Measurements from ENCODE around the gene ZNF280B. TPM values are rescaled to one million over a fixed set of nuclear protein-coding genes. Genes with fewer than 3 reads are reported as not detected.

Gene ZNF280B
- total and polyA plus RNA-seq, 2 donors (not counting 3 experiments of a cell fraction or from before 2014, with no cell fraction given), result 1.5 to 3.1 TPM

GRCh38 chr22:22464541-22465054, 43.9 kb downstream of the ZNF280B start:
- no peak overlapping the region for H3K27ac ChIP-seq (ENCODE audit: insufficient read depth, low read depth, low read length)
- no peak overlapping the region for H3K4me2 ChIP-seq (ENCODE audit: insufficient read depth, low read length)
- H3K27me3 ChIP-seq (ENCODE audit: control insufficient read depth in 2 of 2, insufficient read depth in 2 of 2, low read length in 2 of 2), result peaks cover 0 to 4% of the 10 kb centered on the region in 2 experiments
- intact Hi-C loops (cut with micrococcal nuclease), result loop anchor here (1.0 to 2.0 kb wide), 4 partner anchors 88 to 284 kb away; no protein-coding TSS in a partner anchor
- no peak overlapping the region for H3K9ac ChIP-seq (replicated peaks; ENCODE audit: extremely low read depth, insufficient read depth, low read length)
- H3K4me1 ChIP-seq (ENCODE audit: control insufficient read depth, extremely low read depth, insufficient read depth, low read length), result no peaks in the 10 kb centered on the region
- no peaks in the 10 kb centered on the region for H3K9me3 ChIP-seq (replicated peaks; ENCODE audit: control insufficient read depth, insufficient read depth, low read length)
- no TSS peak for BruUV-seq (replicated peaks)
- ChIA-PET CTCF (interaction anchor here (0.7 to 7.1 kb wide), 24 partner anchors 8 to 496 kb away, joined by 3 to 51 read pairs (median 4); partner anchors contain the start of gene ZNF280B), POLR2A (no interaction called here)
- no peak overlapping the region for H2AFZ ChIP-seq (ENCODE audit: low read depth, low read length)
- H3K9me1 ChIP-seq (replicated peaks; ENCODE audit: control insufficient read depth, extremely low read depth, insufficient read depth, low read length), result no peaks in the 10 kb centered on the region
- H3K79me2 ChIP-seq (ENCODE audit: control insufficient read depth, insufficient read depth, low read length), result no peaks in the 10 kb centered on the region
- dilution Hi-C loops (cut with MboI; ENCODE audit: extremely low pct_ligation_motif_present, low sequenced_read_pairs), result no loop called here
- FAIRE-seq, result no peak
- no peaks in the 10 kb centered on the region for H4K20me1 ChIP-seq (replicated peaks; ENCODE audit: control insufficient read depth, extremely low read depth, insufficient read depth, low read length)
- TF ChIP-seq, protein P1, sequence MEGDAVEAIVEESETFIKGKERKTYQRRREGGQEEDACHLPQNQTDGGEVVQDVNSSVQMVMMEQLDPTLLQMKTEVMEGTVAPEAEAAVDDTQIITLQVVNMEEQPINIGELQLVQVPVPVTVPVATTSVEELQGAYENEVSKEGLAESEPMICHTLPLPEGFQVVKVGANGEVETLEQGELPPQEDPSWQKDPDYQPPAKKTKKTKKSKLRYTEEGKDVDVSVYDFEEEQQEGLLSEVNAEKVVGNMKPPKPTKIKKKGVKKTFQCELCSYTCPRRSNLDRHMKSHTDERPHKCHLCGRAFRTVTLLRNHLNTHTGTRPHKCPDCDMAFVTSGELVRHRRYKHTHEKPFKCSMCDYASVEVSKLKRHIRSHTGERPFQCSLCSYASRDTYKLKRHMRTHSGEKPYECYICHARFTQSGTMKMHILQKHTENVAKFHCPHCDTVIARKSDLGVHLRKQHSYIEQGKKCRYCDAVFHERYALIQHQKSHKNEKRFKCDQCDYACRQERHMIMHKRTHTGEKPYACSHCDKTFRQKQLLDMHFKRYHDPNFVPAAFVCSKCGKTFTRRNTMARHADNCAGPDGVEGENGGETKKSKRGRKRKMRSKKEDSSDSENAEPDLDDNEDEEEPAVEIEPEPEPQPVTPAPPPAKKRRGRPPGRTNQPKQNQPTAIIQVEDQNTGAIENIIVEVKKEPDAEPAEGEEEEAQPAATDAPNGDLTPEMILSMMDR (IDR thresholded peaks at IDR 0.05; ENCODE audit: extremely low read depth in 1 of 2, insufficient read depth in 1 of 2, low read depth in 1 of 2, low read length in 2 of 2), result no peak
- no peak for TF ChIP-seq POLR2A (IDR thresholded peaks at IDR 0.05; ENCODE audit: low read depth, low read length)
- no peak for TF ChIP-seq MYC (IDR thresholded peaks at IDR 0.05; ENCODE audit: low read depth, low read length)
- TF ChIP-seq, protein P2, sequence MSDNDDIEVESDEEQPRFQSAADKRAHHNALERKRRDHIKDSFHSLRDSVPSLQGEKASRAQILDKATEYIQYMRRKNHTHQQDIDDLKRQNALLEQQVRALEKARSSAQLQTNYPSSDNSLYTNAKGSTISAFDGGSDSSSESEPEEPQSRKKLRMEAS (IDR thresholded peaks at IDR 0.05; ENCODE audit: insufficient read depth, insufficient read length), result no peak
- no peak for TF ChIP-seq JUN (IDR thresholded peaks at IDR 0.05; ENCODE audit: borderline replicate concordance, insufficient read depth, insufficient read length, low read depth)
- no peak for TF ChIP-seq EZH2 (IDR thresholded peaks at IDR 0.05; ENCODE audit: borderline replicate concordance, low read depth, low read length, severe bottlenecking)
- no peak for TF ChIP-seq GATA2 (IDR thresholded peaks at IDR 0.05; ENCODE audit: insufficient read depth, insufficient read length, low read depth, low read length)
- no peak for TF ChIP-seq FOS (IDR thresholded peaks at IDR 0.05; ENCODE audit: borderline replicate concordance, insufficient read depth, low read length)
- TF ChIP-seq POLR2AphosphoS5 (IDR thresholded peaks at IDR 0.05; ENCODE audit: insufficient read depth, low read depth, low read length), result no peak
- no peak for DNase-seq (ENCODE audit: low read depth, low spot score)
- H3K36me3 ChIP-seq (ENCODE audit: control insufficient read depth in 2 of 2, extremely low read depth in 1 of 2, insufficient read depth in 2 of 2, low read length in 2 of 2), result no peaks in the 10 kb centered on the region
- H3K4me3 ChIP-seq (replicated peaks in 1 of 3; ENCODE audit: insufficient read depth in 1 of 3, low read depth in 1 of 3, low read length in 3 of 3), result no peak overlapping the region
